Urothelium cell line (cell line): Measurements from ENCODE around the gene SYNCRIP.
"Not testable (repeated sequence)": the region's sequence is repeated elsewhere in the genome, so short reads cannot be mapped to it uniquely, and the experiment has no call there.

Experiments used
- DNase-seq: peaks from one replicate; pipeline ENCODE4 v3.0.0; 2011; ENCODE audit warnings: low spot score, mixed read lengths
- FAIRE-seq: peaks from 2 replicates; lab custom pipeline; 2011; peaks lifted over from hg19 to GRCh38; lab: Jason Lieb, UNC

Gene SYNCRIP

GRCh38 chr6:85642774-85643536, at the start of gene SYNCRIP:
TSS of gene SYNCRIP (minus strand) at chr6:85642886. CDS start at chr6:85641439, 1,447 bp downstream.
- DNase-seq (peak; percentile 89), FAIRE-seq (no peak)

GRCh38 chr6:85691478-85691877, 48.8 kb upstream of the SYNCRIP start:
- FAIRE-seq, result no peak
- no peak for DNase-seq

- DNase-seq (no peak), FAIRE-seq (no peak)
Measured at GRCh38 chr6:85690071-85690470, 47.4 kb upstream of the SYNCRIP start.

- FAIRE-seq (no peak), DNase-seq (no peak)
Measured at GRCh38 chr6:85685713-85686112, 43.0 kb upstream of the SYNCRIP start.

GRCh38 chr6:85684809-85685171, 42.1 kb upstream of the SYNCRIP start:
- no peak for FAIRE-seq
- DNase-seq, result no peak

- DNase-seq, result no peak
- no peak for FAIRE-seq
Measured at GRCh38 chr6:85684133-85684808, 41.6 kb upstream of the SYNCRIP start.

- not testable (repeated sequence) for FAIRE-seq, DNase-seq
Measured at GRCh38 chr6:85681899-85682298, 39.2 kb upstream of the SYNCRIP start.

- DNase-seq (no peak), FAIRE-seq (no peak)
Measured at GRCh38 chr6:85680388-85680787, 37.7 kb upstream of the SYNCRIP start.

- DNase-seq (no peak), FAIRE-seq (no peak)
Measured at GRCh38 chr6:85679445-85680123, 36.9 kb upstream of the SYNCRIP start.

- peak; percentile 91 for DNase-seq
- no peak for FAIRE-seq
Measured at GRCh38 chr6:85678602-85679444, 36.1 kb upstream of the SYNCRIP start.

GRCh38 chr6:85678026-85678601, 35.4 kb upstream of the SYNCRIP start:
- DNase-seq (no peak), FAIRE-seq (no peak)

- DNase-seq, result no peak
- FAIRE-seq, result no peak
Measured at GRCh38 chr6:85677234-85677956, 34.7 kb upstream of the SYNCRIP start.

GRCh38 chr6:85676086-85676729, 33.5 kb upstream of the SYNCRIP start:
- no peak for DNase-seq
- FAIRE-seq, result no peak

- DNase-seq (peak; percentile 14), FAIRE-seq (no peak)
Measured at GRCh38 chr6:85675030-85675819, 32.5 kb upstream of the SYNCRIP start.

GRCh38 chr6:85674604-85675003, 31.9 kb upstream of the SYNCRIP start:
- FAIRE-seq, result no peak
- DNase-seq, result no peak

- DNase-seq, result no peak
- FAIRE-seq, result no peak
Measured at GRCh38 chr6:85673198-85674139, 30.8 kb upstream of the SYNCRIP start.

GRCh38 chr6:85672623-85673022, 29.9 kb upstream of the SYNCRIP start:
- DNase-seq (no peak), FAIRE-seq (no peak)
